ENCODE data around the gene CDA.

CDA gene

DNA sequence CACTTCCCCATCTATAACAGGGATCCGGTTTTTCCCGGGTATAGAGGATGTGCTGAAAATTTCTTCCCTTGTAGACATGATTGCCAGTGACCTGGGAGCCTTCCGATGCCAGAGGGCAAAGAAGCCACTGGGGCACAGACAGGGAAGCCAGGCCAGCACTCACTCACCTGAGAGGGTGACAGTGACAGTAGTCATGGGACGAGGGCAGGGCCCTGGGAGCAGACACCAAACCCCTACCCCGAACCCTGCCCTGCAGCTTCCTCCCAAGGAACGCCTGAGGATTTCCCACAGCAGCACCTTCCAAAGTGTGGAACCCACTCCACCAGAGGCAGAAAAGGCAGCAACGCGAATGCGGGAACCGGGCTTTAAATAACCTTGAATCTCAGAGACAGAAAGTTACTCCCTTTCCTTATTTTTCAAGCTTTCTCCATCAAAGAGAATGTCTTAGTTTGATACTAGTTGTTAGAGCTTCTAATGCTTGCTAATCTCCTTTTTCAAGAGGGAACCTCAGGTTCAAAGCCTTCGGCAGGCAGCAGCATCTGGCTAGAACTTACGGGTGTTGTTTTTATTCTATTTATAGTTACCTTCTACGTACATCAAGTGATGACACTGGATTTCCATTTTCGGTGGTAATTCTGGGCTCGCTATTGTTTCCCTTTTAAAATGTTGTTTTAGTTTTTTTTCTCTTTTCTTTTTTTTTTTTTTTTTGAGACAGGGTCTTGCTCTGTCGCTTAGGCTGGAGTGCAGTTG, 69.4 kb downstream of the CDA start:
- no peak for DNase-seq (ENCODE audit: insufficient read length, low spot score)
- no peak for FAIRE-seq
- no peak for TF ChIP-seq POLR2A (IDR thresholded peaks at IDR 0.05; ENCODE audit: low read depth, low read length)

DNA sequence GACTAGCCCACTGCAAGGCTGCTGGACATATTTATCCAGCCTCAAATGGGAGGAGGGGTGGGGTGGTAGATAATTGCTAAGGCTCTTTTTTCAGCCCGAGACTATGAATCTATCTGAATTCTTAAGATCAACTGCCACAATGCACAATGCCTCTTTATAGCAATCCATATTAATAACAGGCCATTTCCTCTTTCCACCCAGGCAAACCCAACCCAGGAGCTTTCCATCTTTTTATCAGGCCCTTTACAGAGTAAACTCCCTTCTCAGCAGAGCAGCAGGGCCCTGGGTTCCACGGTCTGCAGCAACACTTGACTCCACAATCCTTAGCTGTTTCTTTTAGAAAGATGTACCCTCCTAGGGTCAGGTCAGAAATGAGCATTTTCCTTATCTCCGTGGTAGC, 71.5 kb downstream of the CDA start:
- no peak for FAIRE-seq
- no peak for DNase-seq (ENCODE audit: insufficient read length, low spot score)
- 0 out of 2 replicates have a peak, but pooled peaks have one; percentile 10 for TF ChIP-seq SPI1 (IDR thresholded peaks at IDR 0.05; ENCODE audit: low read depth, low read length)
- TF ChIP-seq TAF1 (IDR thresholded peaks at IDR 0.05; ENCODE audit: low read depth, low read length) = no peak

DNA sequence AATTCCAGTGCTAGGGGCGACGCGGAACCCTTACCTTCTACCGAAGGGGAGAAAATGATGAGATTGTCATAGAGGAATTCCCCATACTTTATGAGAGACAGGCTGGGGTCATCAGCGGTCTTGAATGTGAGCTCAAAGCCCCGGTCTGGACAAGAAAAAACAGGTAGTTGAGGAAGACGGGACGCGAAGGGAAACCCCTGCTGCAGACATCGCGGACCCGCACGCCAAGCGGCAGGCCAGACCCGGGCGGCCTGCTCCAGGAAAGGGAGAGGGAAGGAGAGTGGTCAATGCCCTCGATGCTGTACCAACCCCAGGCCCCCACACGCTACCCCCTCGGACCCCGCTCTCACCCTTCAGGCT, 71.9 kb downstream of the CDA start:
- DNase-seq (ENCODE audit: insufficient read length, low spot score) (no peak), FAIRE-seq (no peak)
- TF ChIP-seq POU2F2 (IDR thresholded peaks at IDR 0.05; ENCODE audit: low read depth, low read length) = no peak
- TF ChIP-seq POLR2AphosphoS5 (IDR thresholded peaks at IDR 0.05; ENCODE audit: low read depth, low read length) = no peak
- TF ChIP-seq POLR2A (IDR thresholded peaks at IDR 0.05; ENCODE audit: low read depth, low read length) = no peak
- no peak for TF ChIP-seq PAX5 (IDR thresholded peaks at IDR 0.05; ENCODE audit: insufficient read depth, low read length, severe bottlenecking)
- TF ChIP-seq SPI1 (IDR thresholded peaks at IDR 0.05; ENCODE audit: low read depth, low read length) = no peak
- TF ChIP-seq TAF1 (IDR thresholded peaks at IDR 0.05; ENCODE audit: low read depth, low read length) = no peak

DNA sequence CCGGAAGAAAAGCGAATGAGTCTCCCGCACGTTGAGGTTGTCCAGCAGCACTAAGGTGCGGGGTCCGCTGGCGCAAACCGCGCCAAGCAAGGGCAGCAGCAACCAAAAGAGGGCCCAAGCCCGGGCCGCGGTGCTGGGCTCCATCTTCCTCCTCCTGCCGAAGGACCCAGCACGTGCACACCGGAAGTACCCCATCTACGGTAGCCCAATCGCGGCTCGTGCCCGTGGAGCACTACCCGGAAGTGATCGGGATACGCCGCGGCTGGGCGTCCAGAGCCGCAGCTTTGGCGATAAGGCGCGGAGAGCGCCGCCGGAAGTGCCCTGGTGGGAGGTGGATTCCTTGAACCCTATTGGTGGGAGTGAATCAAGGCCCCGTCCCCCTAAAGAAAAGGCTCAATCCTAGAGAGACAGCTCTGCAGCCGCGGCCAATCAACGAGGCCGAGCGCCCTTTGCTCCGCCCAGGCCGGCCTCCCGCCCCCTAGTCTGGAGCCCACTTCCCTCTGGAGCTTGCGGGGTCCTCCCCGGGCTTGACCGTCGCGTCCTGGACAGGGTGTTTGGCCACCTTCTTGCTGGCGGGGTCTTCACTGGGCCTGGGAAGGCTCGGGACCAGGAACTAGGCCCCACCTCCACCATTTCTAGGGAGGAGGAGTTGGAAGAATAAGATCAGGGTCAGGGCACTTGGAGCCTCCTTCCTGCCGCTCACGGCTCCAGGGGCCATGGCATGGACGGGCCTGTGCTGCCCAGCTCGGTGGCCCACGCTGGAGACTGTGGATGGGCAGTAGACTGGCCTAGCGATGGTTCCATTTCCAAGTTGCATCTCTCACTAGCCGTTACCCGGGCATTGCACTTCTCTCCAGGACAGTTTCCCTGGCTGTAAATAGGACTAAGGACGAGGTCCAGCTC, 72.6 kb downstream of the CDA start, which contains the start of gene DDOST:
Gene DDOST (minus strand): TSS at position 163 of the 903 bp plus-strand sequence. CDS start 19 bp downstream, at position 144.
- DNase-seq (ENCODE audit: insufficient read length, low spot score) = peak; percentile 97
- peak; percentile 100 for FAIRE-seq
- peak; percentile 83 for TF ChIP-seq TAF1 (IDR thresholded peaks at IDR 0.05; ENCODE audit: low read depth, low read length)
- TF ChIP-seq POLR2A (IDR thresholded peaks at IDR 0.05; ENCODE audit: low read depth, low read length) = peak; percentile 88
- peak; percentile 79 for TF ChIP-seq POLR2AphosphoS5 (IDR thresholded peaks at IDR 0.05; ENCODE audit: low read depth, low read length)
- peak; percentile 83 for TF ChIP-seq POU2F2 (IDR thresholded peaks at IDR 0.05; ENCODE audit: low read depth, low read length)
- TF ChIP-seq SPI1 (IDR thresholded peaks at IDR 0.05; ENCODE audit: low read depth, low read length) = peak; percentile 53
- no peak for TF ChIP-seq PAX5 (IDR thresholded peaks at IDR 0.05; ENCODE audit: insufficient read depth, low read length, severe bottlenecking)

DNA sequence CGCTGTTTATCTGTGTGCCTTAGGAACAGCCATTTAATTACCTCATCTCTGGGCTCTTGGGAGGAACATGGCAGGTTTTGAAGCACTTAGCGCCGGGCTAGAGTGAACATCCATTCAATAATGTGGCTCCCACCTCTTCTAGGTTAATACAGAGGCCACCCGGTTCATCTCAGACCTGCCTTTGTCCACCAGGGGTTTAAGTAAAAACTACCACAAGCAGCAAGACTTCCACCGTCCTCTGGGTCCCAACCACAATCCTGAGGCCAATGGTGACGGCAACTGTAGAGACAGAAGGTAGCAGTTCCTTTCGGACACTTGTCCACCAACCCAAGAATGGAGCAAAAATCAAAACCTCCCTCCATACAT, 73.2 kb downstream of the CDA start:
- FAIRE-seq (no peak), DNase-seq (ENCODE audit: insufficient read length, low spot score) (no peak)
- TF ChIP-seq SPI1 (IDR thresholded peaks at IDR 0.05; ENCODE audit: low read depth, low read length) = no peak
- TF ChIP-seq POU2F2 (IDR thresholded peaks at IDR 0.05; ENCODE audit: low read depth, low read length) = no peak
- TF ChIP-seq POLR2AphosphoS5 (IDR thresholded peaks at IDR 0.05; ENCODE audit: low read depth, low read length) = no peak
- no peak for TF ChIP-seq TAF1 (IDR thresholded peaks at IDR 0.05; ENCODE audit: low read depth, low read length)
- TF ChIP-seq PAX5 (IDR thresholded peaks at IDR 0.05; ENCODE audit: insufficient read depth, low read length, severe bottlenecking) = no peak
- no peak for TF ChIP-seq POLR2A (IDR thresholded peaks at IDR 0.05; ENCODE audit: low read depth, low read length)

DNA sequence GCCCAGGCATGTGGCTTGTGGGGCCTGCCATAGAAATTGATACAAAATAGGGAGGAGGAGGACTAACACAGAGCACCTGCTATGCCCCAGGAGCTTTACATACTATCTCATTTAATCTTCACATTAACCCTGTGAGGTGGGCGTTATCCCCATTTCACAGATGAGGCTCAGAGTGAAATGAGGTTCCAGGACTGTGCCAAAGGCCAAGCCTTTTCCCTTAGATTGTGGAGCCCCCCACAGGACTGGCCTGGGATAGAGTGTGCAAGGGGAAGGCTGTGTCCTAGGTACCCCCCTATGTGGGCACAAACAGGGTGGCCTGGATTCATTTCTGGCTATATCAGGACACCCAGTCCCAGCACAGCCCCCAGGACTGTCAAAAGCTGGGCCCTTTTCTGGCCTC, 74.5 kb downstream of the CDA start:
- TF ChIP-seq POLR2AphosphoS5 (IDR thresholded peaks at IDR 0.05; ENCODE audit: low read depth, low read length) (no peak), POU2F2 (IDR thresholded peaks at IDR 0.05; ENCODE audit: low read depth, low read length) (no peak), PAX5 (IDR thresholded peaks at IDR 0.05; ENCODE audit: insufficient read depth, low read length, severe bottlenecking) (no peak)
- FAIRE-seq = no peak
- DNase-seq (ENCODE audit: insufficient read length, low spot score) = no peak

DNA sequence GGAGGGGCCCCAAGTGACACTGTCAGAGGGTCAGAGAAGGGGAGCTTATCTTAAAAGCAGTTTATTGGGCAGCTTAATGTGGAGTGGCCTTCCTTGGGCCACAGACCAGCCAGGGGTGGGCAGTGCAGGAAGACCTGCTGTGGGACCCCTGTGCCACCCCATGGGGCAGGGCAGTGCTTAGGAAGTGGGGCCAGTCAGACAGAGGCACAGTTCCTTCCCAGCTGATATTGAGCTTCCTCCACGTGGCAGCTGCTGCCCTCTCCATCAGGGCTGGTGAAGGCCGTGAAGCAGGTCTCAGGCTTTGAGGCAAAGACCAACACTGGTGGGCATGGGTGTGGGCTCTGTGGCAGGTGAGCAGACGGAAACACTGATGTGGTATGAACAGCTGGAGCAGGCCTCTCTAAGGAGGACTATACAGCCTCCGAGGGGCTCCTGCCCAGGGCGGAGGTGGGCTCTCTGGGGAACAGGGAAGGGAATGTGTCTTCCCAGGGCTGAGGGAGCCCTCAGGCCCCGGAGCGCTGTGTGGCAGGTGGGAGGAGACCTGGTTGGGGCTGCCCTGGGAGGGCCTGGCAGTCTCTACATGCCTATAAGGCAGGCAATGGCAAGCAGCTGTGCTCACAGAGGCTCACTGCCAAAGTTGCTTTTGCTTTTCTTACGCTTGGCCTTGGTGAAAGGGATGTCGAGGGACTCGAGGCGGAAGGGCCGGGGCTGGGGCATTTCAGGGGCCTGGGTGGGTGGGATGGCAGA, 75.2 kb downstream of the CDA start:
- no peak for DNase-seq (ENCODE audit: insufficient read length, low spot score)
- FAIRE-seq = no peak
- TF ChIP-seq POLR2AphosphoS5 (IDR thresholded peaks at IDR 0.05; ENCODE audit: low read depth, low read length) (no peak), PAX5 (IDR thresholded peaks at IDR 0.05; ENCODE audit: insufficient read depth, low read length, severe bottlenecking) (no peak), POLR2A (IDR thresholded peaks at IDR 0.05; ENCODE audit: low read depth, low read length) (no peak), TAF1 (IDR thresholded peaks at IDR 0.05; ENCODE audit: low read depth, low read length) (no peak), SPI1 (IDR thresholded peaks at IDR 0.05; ENCODE audit: low read depth, low read length) (no peak), POU2F2 (IDR thresholded peaks at IDR 0.05; ENCODE audit: low read depth, low read length) (no peak)

DNA sequence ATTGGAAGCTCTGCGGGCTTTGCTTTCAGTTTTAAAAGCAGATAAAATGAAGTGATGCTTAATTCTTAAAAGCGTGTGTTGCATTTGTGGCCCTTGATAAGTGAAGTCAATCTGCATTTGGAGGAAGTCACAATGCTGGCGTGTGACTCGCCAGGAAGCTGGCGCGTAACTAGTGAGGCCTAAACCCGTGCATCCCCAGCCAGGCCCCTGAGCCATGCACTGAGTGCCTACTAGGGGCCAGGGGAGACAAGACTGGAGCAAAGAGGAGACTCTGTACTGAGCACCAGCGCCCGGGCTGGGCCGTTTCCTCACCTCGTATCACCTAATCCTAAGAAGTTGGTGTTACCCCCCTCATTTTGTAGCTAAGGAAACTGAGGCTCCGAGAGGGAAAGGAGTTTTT, 76.8 kb downstream of the CDA start:
- FAIRE-seq = no peak
- no peak for TF ChIP-seq POLR2AphosphoS5 (IDR thresholded peaks at IDR 0.05; ENCODE audit: low read depth, low read length)
- DNase-seq (ENCODE audit: insufficient read length, low spot score) = no peak

DNA sequence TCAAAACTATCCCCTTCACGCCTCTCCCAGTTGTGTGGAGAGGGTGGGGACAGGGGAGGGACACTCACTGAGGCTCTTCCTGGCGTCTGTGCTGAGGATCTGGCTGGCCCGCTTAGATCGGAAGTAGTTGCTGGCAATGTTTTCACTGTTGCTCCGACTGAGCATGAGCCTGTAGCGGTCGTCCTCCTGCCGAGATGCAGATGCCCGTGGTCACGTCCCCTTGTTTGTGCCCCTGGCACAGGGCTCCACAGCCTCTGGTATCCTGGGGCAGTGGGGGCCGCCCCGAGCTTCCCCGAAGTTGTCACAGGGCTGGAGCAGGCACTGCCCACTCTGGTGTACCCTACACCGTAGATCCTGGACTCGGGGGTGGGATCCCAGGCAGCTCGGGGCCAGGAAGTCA, 77.2 kb downstream of the CDA start:
- TF ChIP-seq TAF1 (IDR thresholded peaks at IDR 0.05; ENCODE audit: low read depth, low read length) = no peak
- DNase-seq (ENCODE audit: insufficient read length, low spot score) (no peak), FAIRE-seq (no peak)

DNA sequence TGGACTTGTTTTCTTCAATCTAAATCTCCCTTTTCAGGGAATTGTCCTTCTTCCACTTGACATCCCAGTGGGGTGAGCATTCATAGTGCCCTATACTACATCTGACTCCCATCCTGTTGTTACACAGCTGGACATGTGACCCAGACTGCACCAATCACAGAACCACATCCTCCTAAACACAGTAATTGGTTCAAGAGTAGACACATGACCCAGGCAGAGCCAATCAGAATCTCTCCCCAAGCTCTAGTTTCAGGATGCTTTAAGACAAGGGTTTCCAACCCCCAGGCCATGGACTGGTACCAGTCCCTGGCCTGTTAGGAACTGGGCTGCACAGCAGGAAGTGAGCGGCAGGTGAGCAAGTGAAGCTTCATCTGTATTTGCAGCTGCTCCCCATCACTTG, 77.9 kb downstream of the CDA start:
- no peak for TF ChIP-seq SPI1 (IDR thresholded peaks at IDR 0.05; ENCODE audit: low read depth, low read length)
- no peak for TF ChIP-seq POU2F2 (IDR thresholded peaks at IDR 0.05; ENCODE audit: low read depth, low read length)
- no peak for TF ChIP-seq PAX5 (IDR thresholded peaks at IDR 0.05; ENCODE audit: insufficient read depth, low read length, severe bottlenecking)
- TF ChIP-seq POLR2AphosphoS5 (IDR thresholded peaks at IDR 0.05; ENCODE audit: low read depth, low read length) = no peak
- TF ChIP-seq TAF1 (IDR thresholded peaks at IDR 0.05; ENCODE audit: low read depth, low read length) = no peak
- no peak for TF ChIP-seq POLR2A (IDR thresholded peaks at IDR 0.05; ENCODE audit: low read depth, low read length)
- FAIRE-seq (peak; percentile 60), DNase-seq (ENCODE audit: insufficient read length, low spot score) (no peak)

Data from GM12891 (cell line).